Ammon's horn (tissue), 1 donor: ENCODE results near the gene MIPOL1.
"Not testable (repeated sequence)": the region's sequence is repeated elsewhere in the genome, so short reads cannot be mapped to it uniquely, and the experiment has no call there.

ENCODE experiments used
- DNase-seq: peaks from one replicate; pipeline ENCODE4 v3.0.0-alpha.2; 2016; ENCODE audit warnings: low spot score

The MIPOL1 gene, protein sequence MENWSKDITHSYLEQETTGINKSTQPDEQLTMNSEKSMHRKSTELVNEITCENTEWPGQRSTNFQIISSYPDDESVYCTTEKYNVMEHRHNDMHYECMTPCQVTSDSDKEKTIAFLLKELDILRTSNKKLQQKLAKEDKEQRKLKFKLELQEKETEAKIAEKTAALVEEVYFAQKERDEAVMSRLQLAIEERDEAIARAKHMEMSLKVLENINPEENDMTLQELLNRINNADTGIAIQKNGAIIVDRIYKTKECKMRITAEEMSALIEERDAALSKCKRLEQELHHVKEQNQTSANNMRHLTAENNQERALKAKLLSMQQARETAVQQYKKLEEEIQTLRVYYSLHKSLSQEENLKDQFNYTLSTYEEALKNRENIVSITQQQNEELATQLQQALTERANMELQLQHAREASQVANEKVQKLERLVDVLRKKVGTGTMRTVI

GRCh38 chr14:37197421-37198272, at the start of gene MIPOL1:
Gene MIPOL1, plus strand, starts transcription at chr14:37197937. Its CDS starts 49,952 bp downstream, at chr14:37247889.
- DNase-seq = peak; percentile 88

DNA sequence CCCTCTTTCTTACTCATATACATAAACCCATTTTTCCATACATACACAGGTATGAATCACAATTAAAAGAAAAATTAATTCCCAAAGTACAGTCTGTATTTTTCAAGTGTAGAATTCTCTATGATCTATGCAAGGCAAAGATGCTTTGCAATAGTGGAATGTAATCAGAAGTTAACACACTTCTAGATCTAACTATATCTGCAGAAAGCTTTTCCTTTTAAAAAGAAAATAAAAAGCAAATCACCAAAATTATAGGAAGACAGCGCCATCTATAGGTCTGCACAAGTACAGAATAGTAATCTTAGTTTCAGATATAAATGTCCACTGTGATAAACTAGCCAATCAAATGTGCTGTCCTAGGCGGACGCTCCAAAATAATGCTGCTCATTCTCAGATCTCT, 47.3 kb upstream of the MIPOL1 start:
- DNase-seq = peak; percentile 27

- DNase-seq = no peak
These were observed 44.7 kb upstream of the MIPOL1 start for GRCh38 chr14:37153005-37153404.

DNA sequence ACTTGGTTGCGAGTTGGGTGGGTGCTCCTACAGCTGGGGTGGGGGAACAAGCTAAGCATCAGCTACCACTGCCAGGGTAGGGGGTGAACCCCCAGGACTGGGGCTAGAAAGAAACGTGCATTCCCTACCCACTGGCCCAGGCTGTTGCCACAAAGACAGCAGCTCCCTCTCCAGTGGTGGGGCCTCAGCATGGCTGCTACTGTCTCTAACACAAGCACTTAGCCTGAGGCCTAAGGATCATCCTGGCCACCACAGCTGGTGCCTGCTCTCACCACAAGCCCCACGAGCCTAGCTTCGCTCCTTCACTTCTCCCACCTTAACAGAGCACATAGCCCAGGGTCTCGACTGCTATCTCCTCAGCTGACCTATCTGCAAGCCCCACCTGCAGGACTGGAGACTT, 44.3 kb upstream of the MIPOL1 start:
- DNase-seq = no peak

GRCh38 chr14:37157987-37158386, 39.8 kb upstream of the MIPOL1 start:
- DNase-seq = no peak

DNA sequence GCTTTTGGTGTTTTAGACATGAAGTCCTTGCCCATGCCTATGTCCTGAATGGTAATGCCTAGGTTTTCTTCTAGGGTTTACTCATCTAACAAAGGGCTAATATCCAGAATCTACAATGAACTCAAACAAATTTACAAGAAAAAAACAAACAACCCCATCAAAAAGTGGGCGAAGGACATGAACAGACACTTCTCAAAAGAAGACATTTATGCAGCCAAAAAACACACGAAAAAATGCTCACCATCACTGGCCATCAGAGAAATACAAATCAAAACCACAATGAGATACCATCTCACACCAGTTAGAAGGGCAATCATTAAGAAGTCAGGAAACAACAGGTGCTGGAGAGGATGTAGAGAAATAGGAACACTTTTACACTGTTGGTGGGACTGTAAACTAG, 35.4 kb upstream of the MIPOL1 start:
- not testable (repeated sequence) for DNase-seq

DNA sequence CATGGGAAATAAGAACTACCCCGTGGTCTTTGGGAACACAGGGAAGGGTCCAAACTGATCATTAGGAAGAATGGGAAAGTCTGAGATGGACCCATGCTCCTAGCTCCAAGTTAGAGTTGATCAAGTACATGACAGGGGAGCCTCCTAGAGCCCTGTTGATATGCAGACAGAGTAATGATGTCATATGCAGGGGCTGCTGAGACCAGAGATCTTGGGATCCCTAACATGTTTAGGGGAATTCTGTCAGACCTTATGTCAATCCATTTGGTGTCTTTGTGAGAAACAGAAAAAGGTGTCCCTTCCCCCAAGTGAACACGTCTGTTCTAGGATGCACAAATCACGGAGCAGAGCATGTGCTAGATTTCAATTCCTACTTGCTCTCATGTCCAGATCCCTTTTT, 31.9 kb upstream of the MIPOL1 start:
- no peak for DNase-seq

- no peak for DNase-seq
These were observed 30.3 kb upstream of the MIPOL1 start for GRCh38 chr14:37167151-37168047.

- no peak for DNase-seq
These were observed 29.0 kb upstream of the MIPOL1 start for GRCh38 chr14:37168721-37169120.

DNA sequence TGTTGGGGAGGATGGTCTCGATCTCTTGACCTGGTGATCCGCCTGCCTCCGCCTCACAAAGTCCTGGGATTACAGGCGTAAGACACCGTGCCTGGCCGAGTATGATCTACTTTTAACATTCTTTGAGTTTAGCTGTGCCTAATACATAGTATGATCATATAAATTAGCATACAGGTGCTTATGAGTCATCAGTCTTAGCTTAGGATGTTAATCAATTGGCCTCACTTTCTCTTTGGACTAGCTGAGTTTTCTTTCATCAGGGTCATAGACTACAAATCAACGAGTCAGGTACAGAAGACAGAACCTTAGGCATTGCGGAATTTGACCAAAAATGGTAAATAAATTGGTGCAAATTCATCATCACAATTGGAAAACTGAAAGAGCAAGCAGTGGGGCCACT, 27.5 kb upstream of the MIPOL1 start:
- no peak for DNase-seq

DNA sequence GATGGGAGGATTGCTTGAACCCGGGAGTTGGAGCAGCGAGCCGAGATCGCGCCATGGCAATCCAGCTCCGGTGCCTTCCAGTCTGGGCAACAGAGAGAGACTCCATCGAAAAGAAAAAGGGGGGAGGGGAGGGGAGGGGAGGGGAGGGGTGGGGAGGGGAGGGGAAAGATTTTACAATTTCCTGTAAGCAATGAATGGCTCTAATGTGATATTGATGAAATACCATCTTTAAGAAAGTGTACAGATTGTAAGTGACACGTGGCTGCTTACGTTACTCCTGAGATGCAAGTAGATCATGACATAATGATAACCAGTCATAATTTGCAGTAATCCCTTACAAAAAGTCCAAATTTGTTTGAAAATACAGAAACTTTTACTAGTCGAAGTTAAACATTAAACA, 26.7 kb upstream of the MIPOL1 start:
- DNase-seq = no peak

- no peak for DNase-seq
These were observed 26.1 kb upstream of the MIPOL1 start for GRCh38 chr14:37171678-37172023.

DNA sequence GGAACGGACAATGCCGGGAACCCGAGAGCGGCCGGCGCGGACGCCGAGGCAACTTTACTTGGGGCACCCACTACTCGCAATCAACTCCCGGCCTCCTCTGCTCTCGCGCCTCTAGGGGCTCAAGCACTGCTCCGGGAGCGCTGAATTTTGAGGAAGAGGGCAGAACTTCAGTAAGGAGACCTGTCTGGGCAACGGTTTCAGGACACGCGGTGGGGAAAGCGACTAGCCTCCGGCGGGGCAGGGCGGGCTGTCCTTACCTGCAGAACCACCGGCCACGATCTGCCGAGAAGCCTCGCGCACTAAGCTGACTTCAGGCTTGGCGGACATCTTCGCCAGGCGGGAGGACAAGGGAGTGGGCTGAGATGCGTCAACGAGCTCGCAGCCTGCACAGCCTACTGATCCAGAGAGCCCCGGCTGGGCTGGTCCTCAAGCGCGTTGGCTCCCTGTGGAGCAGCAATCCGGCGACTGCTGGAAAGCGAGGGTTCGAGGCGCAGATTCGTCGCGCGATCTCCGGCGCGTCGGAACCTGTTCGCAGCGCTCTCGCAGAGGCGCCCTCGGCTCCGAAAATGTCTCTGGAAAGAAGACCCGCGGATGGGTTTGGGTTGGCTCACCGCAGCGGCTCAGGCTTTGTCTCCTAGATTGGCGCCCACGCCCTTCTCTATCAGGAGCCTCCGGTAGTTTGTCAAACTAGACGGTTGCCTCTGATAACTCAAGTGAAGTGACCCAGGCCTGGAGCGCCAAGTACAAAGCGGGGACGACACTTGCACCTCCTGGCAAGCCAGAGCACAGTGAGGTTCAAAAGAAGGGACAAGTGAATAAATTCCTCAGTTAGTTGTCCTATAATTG, 25.5 kb upstream of the MIPOL1 start, which contains the start of gene SLC25A21:
Gene SLC25A21 (minus strand): TSS at position 583 of the 846 bp plus-strand sequence.
- peak; percentile 77 for DNase-seq

GRCh38 chr14:37172936-37173614, 24.7 kb upstream of the MIPOL1 start:
- no peak for DNase-seq

DNA sequence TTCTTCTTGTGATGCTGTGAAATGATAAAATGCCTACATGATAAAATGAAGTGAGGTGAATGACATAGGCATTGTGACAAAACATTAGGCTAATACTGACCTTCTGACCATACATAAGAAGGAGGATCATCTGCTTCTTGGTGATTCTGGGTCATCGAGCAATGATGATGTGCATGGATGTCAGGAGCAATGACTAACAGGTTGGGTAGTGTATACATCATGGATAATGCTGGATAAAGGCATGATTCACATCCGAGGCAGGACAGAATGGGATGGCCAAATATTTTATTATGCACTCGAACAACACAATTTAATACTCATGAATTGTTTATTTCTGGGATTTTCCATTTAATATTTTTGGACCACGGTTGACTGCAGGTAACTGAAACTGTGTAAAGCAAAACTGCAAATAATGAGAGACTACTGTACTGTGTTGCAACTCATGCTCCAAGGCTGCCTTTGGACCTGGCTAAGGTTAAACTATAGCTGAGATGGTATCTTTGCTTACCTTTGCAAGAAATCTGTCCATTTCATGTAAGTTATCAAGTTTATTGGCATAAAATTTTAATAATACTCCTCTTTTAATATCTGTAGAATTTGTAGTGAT, 17.7 kb upstream of the MIPOL1 start:
- DNase-seq = no peak

GRCh38 chr14:37180886-37181285, 16.9 kb upstream of the MIPOL1 start:
- not testable (repeated sequence) for DNase-seq

- no peak for DNase-seq
These were observed 16.3 kb upstream of the MIPOL1 start for GRCh38 chr14:37181441-37181840.

- DNase-seq = not testable (repeated sequence)
These were observed 13.2 kb upstream of the MIPOL1 start for GRCh38 chr14:37184520-37184919.

DNA sequence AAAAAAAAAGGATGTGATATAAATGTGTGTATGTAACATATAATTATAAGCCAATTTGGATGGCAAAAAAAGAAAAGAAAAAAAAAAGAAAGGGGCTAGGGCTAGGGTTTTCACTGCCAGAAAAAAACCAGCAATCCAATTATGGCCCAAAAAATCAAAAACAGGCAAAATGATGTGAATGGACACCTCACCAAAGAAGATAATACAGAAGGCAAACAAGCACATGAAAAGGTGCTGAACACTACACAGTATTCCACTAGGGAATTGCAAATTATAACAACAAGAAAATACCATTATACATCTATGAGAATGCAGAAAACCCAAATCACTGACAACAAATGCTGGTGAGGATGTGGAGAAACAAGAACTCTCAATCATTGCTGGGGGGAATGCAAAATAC, 12.1 kb upstream of the MIPOL1 start:
- DNase-seq = no peak

DNA sequence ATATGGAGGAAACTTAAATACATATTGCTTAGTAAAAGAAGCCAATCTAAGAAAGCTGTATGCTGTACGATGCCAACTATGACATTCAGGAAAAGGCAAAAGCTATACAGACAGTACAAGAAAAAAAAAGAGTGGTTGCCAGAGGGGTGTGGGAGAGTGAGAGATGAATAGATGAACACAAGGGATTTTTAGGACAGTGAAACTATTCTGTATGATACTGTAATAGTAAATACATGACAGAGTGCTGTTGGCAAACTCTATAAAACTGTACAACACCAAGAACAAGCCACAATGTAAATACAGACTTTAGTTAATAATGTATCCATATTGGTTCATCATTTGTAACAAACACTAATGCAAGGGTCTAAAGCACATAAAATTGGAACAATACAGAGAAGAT, 10.9 kb upstream of the MIPOL1 start:
- no peak for DNase-seq
